GM23248 (cell line): Measurements from ENCODE around the gene SEMA4D. TPM values are rescaled to one million over a fixed set of nuclear protein-coding genes. Genes with fewer than 3 reads are reported as not detected.

Experiments
- DNase-seq: peaks from one replicate; pipeline ENCODE4 v3.0.0-alpha.2; 2015
- H2AFZ ChIP-seq: fragments of 200-600 bp; sonication (generic); 2 replicates; pipeline ENCODE4 v1.6.1; 2016; ENCODE audit warnings: antibody characterized with exemption
- H3F3A ChIP-seq: fragments of 200-600 bp; sonication (generic); 2 replicates; pipeline ENCODE4 v1.6.1; 2016; ENCODE audit warnings: mild to moderate bottlenecking, antibody characterized with exemption, mixed run types; ENCODE audit not compliant: insufficient read depth
- H3K27ac ChIP-seq: fragments of 200-600 bp; sonication (generic); 2 replicates; pipeline ENCODE4 v1.5.1; 2016; ENCODE audit warnings: mild to moderate bottlenecking
- H3K27me3 ChIP-seq: fragments of 200-600 bp; sonication (generic); replicated peaks from 2 replicates; pipeline ENCODE4 v1.6.1; 2016; ENCODE audit warnings: mild to moderate bottlenecking; ENCODE audit not compliant: insufficient read depth
- H3K36me3 ChIP-seq: fragments of 200-600 bp; sonication (generic); 2 replicates; pipeline ENCODE4 v1.6.1; 2016; ENCODE audit warnings: low read depth, mild to moderate bottlenecking
- H3K4me1 ChIP-seq: fragments of 200-600 bp; sonication (generic); 2 replicates; pipeline ENCODE4 v1.6.1; 2016; ENCODE audit warnings: mild to moderate bottlenecking; ENCODE audit not compliant: insufficient read depth
- H3K4me2 ChIP-seq: fragments of 200-600 bp; sonication (generic); one replicate; pipeline ENCODE4 v1.6.1; 2016; ENCODE audit warnings: mild to moderate bottlenecking; ENCODE audit not compliant: unreplicated experiment
- H3K4me3 ChIP-seq: fragments of 200-600 bp; sonication (generic); 2 replicates; pipeline ENCODE4 v1.5.1; 2016; ENCODE audit warnings: mild to moderate bottlenecking
- H3K79me2 ChIP-seq: fragments of 200-600 bp; sonication (generic); 2 replicates; pipeline ENCODE4 v1.6.1; 2016; ENCODE audit warnings: mild to moderate bottlenecking; ENCODE audit not compliant: insufficient read depth
- H3K9ac ChIP-seq: fragments of 200-600 bp; sonication (generic); 2 replicates; pipeline ENCODE4 v1.6.1; 2016; ENCODE audit warnings: mild to moderate bottlenecking
- H3K9me2 ChIP-seq: fragments of 200-600 bp; sonication (generic); 2 replicates; pipeline ENCODE4 v1.6.1; 2016; ENCODE audit warnings: mixed run types, mild to moderate bottlenecking, moderate library complexity; ENCODE audit not compliant: insufficient read depth
- H3K9me3 ChIP-seq: fragments of 200-600 bp; sonication (generic); one replicate; pipeline ENCODE4 v1.6.1; 2017; ENCODE audit warnings: low read depth
- H4K20me1 ChIP-seq: fragments of 200-600 bp; sonication (generic); 2 replicates; pipeline ENCODE4 v1.6.0; 2016; ENCODE audit not compliant: insufficient read depth
- EZH2 ChIP-seq: fragments of 200-600 bp; sonication (generic); IDR thresholded peaks from 2 replicates; pipeline ENCODE4 v1.6.1; 2018; ENCODE audit warnings: antibody characterized with exemption, mild to moderate bottlenecking; ENCODE audit not compliant: insufficient read depth, poor library complexity, severe bottlenecking
- EZH2phosphoT487 ChIP-seq: fragments of 200-600 bp; sonication (generic); IDR thresholded peaks from 2 replicates; pipeline ENCODE4 v1.6.1; 2018; ENCODE audit warnings: antibody characterized with exemption, moderate library complexity, mild to moderate bottlenecking, low read depth; ENCODE audit not compliant: insufficient read depth
- WGBS, 2 experiments: methylation state at CpG; one replicate each; pipeline ENCODE4 v1.1.6; 2015 to 2017; ENCODE audit warnings: low lambda C conversion rate in 2 of 2, low coverage in 1 of 2; ENCODE audit errors: missing lambda C conversion rate in 2 of 2; 5-methylcytosine and 5-hydroxymethylcytosine counted together
- in situ Hi-C: fragments of 300-500 bp; cut with MboI; formaldehyde crosslinking; loops from 2 replicates; pipeline ENCODE4 v1.15.0; 2020
- polyA plus RNA-seq: library from polyadenylated mRNA; unstranded; fragments of >200 nt; fragmentation: Nextera tagmentation; extraction: Ambion mirVana; gene quantifications from 2 replicates; pipeline ENCODE4 v1.2.1, GENCODE V29; 2016
- total RNA-seq: library from RNA; depleted of rRNA; stranded (reverse); fragments of >200 nt; shearing (Covaris generic); gene quantifications from 2 replicates; pipeline ENCODE4 v1.2.3, GENCODE V29; 2014

Gene SEMA4D
- total and polyA plus RNA-seq, 2 experiments from 2014 or later = 0.11 TPM

GRCh38 chr9:89370593-89370992 is 127.3 kb downstream of the SEMA4D start:
- no peak overlapping the region for H3K27ac ChIP-seq
- no peaks in the 10 kb centered on the region for H3K36me3 ChIP-seq
- 99 to 100% methylated on average over 6 of the region's 6 CpGs for WGBS, 2 experiments
- no peak overlapping the region for H2AFZ ChIP-seq
- no peak overlapping the region for H3K4me2 ChIP-seq
- no peak for TF ChIP-seq EZH2phosphoT487
- no peak for TF ChIP-seq EZH2
- in situ Hi-C loops = no loop called here
- no peaks in the 10 kb centered on the region for H3K9me2 ChIP-seq
- no peak overlapping the region for H3K9ac ChIP-seq
- no peak overlapping the region for H3K4me3 ChIP-seq
- H3K4me1 ChIP-seq = no peaks in the 10 kb centered on the region
- no peaks in the 10 kb centered on the region for H4K20me1 ChIP-seq
- no peaks in the 10 kb centered on the region for H3K79me2 ChIP-seq
- H3K27me3 ChIP-seq = no peaks in the 10 kb centered on the region
- H3K9me3 ChIP-seq = no peaks in the 10 kb centered on the region
- no peak for DNase-seq
- H3F3A ChIP-seq = no peaks in the 10 kb centered on the region

- Histone ChIP-seq H3K4me2 (no peak overlapping the region), H3K79me2 (no peaks in the 10 kb centered on the region), H3K36me3 (no peaks in the 10 kb centered on the region), H3K27me3 (no peaks in the 10 kb centered on the region), H3K9me3 (no peaks in the 10 kb centered on the region), H3F3A (no peaks in the 10 kb centered on the region), H3K4me1 (no peaks in the 10 kb centered on the region), H3K4me3 (no peak overlapping the region), H4K20me1 (no peaks in the 10 kb centered on the region), H3K27ac (no peak overlapping the region), H3K9me2 (no peaks in the 10 kb centered on the region), H3K9ac (no peak overlapping the region), H2AFZ (no peak overlapping the region)
- WGBS, 2 experiments = 89% methylated on average over 8 of the region's 8 CpGs
- in situ Hi-C loops = no loop called here
- TF ChIP-seq EZH2 = no peak
- TF ChIP-seq EZH2phosphoT487 = no peak
- DNase-seq = no peak
Measured at GRCh38 chr9:89368978-89369377, 128.9 kb downstream of the SEMA4D start.

GRCh38 chr9:89368550-89368949 is 129.4 kb downstream of the SEMA4D start:
- H3K27ac ChIP-seq = no peak overlapping the region
- H3K4me1 ChIP-seq = no peaks in the 10 kb centered on the region
- TF ChIP-seq EZH2phosphoT487 = no peak
- TF ChIP-seq EZH2 = no peak
- 73% methylated on average over 7 of the region's 7 CpGs for WGBS, 2 experiments
- in situ Hi-C loops = no loop called here
- no peak overlapping the region for H3K4me3 ChIP-seq
- no peaks in the 10 kb centered on the region for H3K9me3 ChIP-seq
- H4K20me1 ChIP-seq = no peaks in the 10 kb centered on the region
- no peak overlapping the region for H3K4me2 ChIP-seq
- H3K27me3 ChIP-seq = no peaks in the 10 kb centered on the region
- DNase-seq = no peak
- H3K79me2 ChIP-seq = no peaks in the 10 kb centered on the region
- no peaks in the 10 kb centered on the region for H3K9me2 ChIP-seq
- no peak overlapping the region for H3K9ac ChIP-seq
- no peaks in the 10 kb centered on the region for H3K36me3 ChIP-seq
- H3F3A ChIP-seq = no peaks in the 10 kb centered on the region
- no peak overlapping the region for H2AFZ ChIP-seq

- in situ Hi-C loops = no loop called here
- H2AFZ ChIP-seq = no peak overlapping the region
- H3K4me3 ChIP-seq = no peak overlapping the region
- no peaks in the 10 kb centered on the region for H3K27me3 ChIP-seq
- DNase-seq = no peak
- no peaks in the 10 kb centered on the region for H3K4me1 ChIP-seq
- H3K9ac ChIP-seq = no peak overlapping the region
- no peaks in the 10 kb centered on the region for H3K9me3 ChIP-seq
- WGBS, 2 experiments = 83 to 85% methylated on average over 14 of the region's 14 CpGs
- no peaks in the 10 kb centered on the region for H4K20me1 ChIP-seq
- no peaks in the 10 kb centered on the region for H3F3A ChIP-seq
- H3K27ac ChIP-seq = no peak overlapping the region
- no peaks in the 10 kb centered on the region for H3K36me3 ChIP-seq
- H3K9me2 ChIP-seq = no peaks in the 10 kb centered on the region
- H3K79me2 ChIP-seq = no peaks in the 10 kb centered on the region
- TF ChIP-seq EZH2 = no peak
- no peak for TF ChIP-seq EZH2phosphoT487
- H3K4me2 ChIP-seq = no peak overlapping the region
Measured at GRCh38 chr9:89367726-89368437, 130.0 kb downstream of the SEMA4D start.

GRCh38 chr9:89367281-89367680 is 130.6 kb downstream of the SEMA4D start:
- Histone ChIP-seq H3F3A (no peaks in the 10 kb centered on the region), H4K20me1 (no peaks in the 10 kb centered on the region), H3K4me3 (no peak overlapping the region), H3K9me3 (no peaks in the 10 kb centered on the region), H3K36me3 (no peaks in the 10 kb centered on the region), H3K9me2 (no peaks in the 10 kb centered on the region), H3K9ac (no peak overlapping the region), H3K4me1 (no peaks in the 10 kb centered on the region), H3K79me2 (no peaks in the 10 kb centered on the region), H3K27ac (no peak overlapping the region), H3K4me2 (no peak overlapping the region), H3K27me3 (no peaks in the 10 kb centered on the region), H2AFZ (no peak overlapping the region)
- in situ Hi-C loops = no loop called here
- DNase-seq = no peak
- WGBS, 2 experiments = 95 to 100% methylated on average over 4 of the region's 4 CpGs
- TF ChIP-seq EZH2phosphoT487 (no peak), EZH2 (no peak)
